ENCODE measurements around the gene FBXL19. TPM values are rescaled to one million over a fixed set of nuclear protein-coding genes. Genes with fewer than 3 reads are reported as not detected.

The FBXL19 gene
- total RNA-seq, 1 donor from 2014 or later, result 35.9 TPM

DNA sequence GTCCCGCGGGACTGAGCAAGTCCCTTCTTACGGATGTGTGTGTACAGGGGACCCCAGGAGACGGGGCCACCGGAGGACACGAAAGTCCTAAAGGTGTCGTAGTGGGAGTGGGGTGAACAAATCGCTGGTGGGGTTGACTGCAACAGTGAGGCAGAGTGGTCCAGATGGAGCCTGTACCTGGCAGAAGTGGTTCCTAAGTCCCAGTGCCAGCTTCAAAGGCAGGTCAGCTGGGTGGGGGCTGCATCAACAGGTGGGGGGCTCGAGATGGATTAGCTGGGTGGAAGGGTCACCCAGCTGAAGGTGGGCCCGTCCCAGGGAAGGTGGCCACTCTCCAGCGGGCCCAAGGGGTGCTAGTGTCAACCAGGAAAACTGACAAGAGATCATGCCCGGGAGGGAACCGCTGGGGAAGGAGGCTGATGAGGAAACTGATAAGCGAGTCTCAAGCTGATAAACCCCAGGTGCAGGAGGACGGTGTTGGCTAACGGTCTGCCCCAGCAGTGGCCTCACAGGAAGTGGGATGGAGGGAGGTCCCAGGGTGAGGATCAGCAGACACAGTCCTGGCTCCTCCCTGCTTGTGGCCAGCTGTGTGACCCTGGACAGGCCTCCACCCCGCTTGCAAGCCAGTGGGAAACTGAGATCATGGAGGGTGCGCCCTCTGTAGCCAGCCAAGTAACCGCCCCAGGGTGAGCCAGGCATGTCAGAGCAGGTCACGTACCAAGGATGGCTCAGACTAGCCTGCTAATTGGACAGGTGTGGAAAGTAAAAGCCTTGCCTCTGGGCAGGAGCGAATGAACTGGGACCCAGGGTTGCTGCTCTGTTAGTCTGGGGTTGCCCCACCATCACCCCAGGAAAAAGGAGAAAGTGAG lies 26.5 kb downstream of the FBXL19 start:
- peaks cover 14% of the 10 kb centered on the region for H3K4me1 Mint-ChIP-seq
- intact Hi-C loops (cut with micrococcal nuclease), result loop anchor here (10.0 kb wide), 1 partner anchor 915 kb away; no protein-coding TSS in a partner anchor
- DNase-seq, result peak; percentile 86
- H3K27me3 Mint-ChIP-seq, result no peaks in the 10 kb centered on the region
- peak overlapping the region; percentile 81 for H3K27ac Mint-ChIP-seq
- no peaks in the 10 kb centered on the region for H3K9me3 Mint-ChIP-seq
- peaks cover 2% of the 10 kb centered on the region for H3K36me3 Mint-ChIP-seq (ENCODE audit: low read depth)
- H3K4me3 Mint-ChIP-seq, result peak overlapping the region; percentile 85

DNA sequence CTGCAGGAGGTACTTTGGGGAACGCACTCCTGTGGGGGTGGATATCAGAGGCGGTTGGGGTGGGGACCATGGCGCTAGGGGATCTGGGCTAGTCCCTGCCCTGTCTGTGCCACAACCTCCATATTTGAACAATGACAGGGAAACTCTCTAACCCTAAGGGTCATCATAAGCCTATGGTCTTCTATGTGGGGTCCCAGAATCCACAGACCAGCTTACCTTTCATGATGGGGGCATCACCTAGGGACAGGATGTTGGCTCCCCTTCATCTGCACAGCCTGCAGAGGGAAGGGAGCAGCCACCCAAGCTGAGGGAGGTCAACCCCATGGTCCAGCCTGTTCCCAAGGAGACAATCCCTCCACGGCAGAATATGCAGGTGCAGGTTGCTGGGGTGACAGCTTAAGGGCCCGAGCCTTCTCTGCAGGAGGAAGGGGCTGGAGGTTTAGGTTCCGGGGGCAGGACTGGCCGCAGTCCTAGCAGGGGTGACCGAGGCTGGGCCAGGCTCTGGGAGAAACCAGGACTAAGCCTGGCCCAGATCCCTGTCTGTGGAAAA lies 27.2 kb downstream of the FBXL19 start:
- H3K36me3 Mint-ChIP-seq (ENCODE audit: low read depth), result peaks cover 2% of the 10 kb centered on the region
- no peaks in the 10 kb centered on the region for H3K9me3 Mint-ChIP-seq
- peaks cover 14% of the 10 kb centered on the region for H3K4me1 Mint-ChIP-seq
- peak overlapping the region; percentile 85 for H3K4me3 Mint-ChIP-seq
- H3K27ac Mint-ChIP-seq, result peak overlapping the region; percentile 81
- no peaks in the 10 kb centered on the region for H3K27me3 Mint-ChIP-seq
- peak; percentile 58 for DNase-seq
- intact Hi-C loops (cut with micrococcal nuclease), result loop anchor here (10.0 kb wide), 1 partner anchor 914 kb away; no protein-coding TSS in a partner anchor

DNA sequence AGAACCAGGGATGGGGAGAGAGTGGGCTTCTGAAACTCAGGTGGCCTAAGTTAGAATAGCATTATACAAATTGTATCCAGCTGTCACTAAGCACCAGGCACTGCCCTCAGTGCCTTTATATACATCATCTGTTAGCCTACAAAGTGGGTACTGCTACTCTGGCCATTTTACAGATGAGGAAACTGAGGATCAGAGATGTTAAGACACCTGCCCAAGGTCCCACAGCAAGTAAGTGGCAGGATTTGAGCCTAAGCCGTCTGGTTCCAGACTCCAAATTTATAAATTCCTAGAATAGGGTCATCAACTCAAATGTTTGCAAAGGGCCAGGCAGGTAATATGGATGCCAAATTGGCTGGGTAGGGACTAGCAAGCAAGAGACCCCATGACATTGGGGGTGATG lies 27.8 kb downstream of the FBXL19 start:
- Mint-ChIP-seq H3K4me3 (no peak overlapping the region), H3K27me3 (no peaks in the 10 kb centered on the region), H3K4me1 (peaks cover 19% of the 10 kb centered on the region), H3K9me3 (no peaks in the 10 kb centered on the region), H3K36me3 (ENCODE audit: low read depth) (peaks cover 2% of the 10 kb centered on the region), H3K27ac (no peak overlapping the region)
- no peak for DNase-seq
- intact Hi-C loops (cut with micrococcal nuclease), result loop anchor here (10.0 kb wide), 1 partner anchor 914 kb away; no protein-coding TSS in a partner anchor

DNA sequence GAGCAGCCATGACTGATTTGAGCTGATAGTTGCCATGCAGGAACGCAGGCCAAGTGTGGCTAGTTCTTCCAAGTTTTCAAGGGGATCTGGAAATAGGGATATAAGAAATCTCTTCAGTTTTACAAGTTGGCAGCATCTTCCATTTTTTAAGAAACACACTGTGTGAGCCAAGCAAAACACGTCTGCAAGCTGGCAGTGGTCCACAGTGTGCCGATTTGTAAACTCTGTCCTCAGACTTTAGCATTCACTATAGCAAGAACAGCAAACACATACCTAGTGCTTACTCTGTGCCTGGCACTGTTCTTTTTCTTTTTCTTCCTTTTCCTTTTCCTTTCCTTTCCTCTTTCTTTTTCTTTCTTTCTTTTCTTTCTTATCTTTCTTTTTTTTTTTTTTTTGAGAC lies 28.4 kb downstream of the FBXL19 start:
- Mint-ChIP-seq H3K9me3 (no peaks in the 10 kb centered on the region), H3K36me3 (ENCODE audit: low read depth) (no peaks in the 10 kb centered on the region), H3K27ac (no peak overlapping the region), H3K4me1 (peaks cover 21% of the 10 kb centered on the region), H3K27me3 (no peaks in the 10 kb centered on the region), H3K4me3 (no peak overlapping the region)
- intact Hi-C loops (cut with micrococcal nuclease), result loop anchor here (10.0 kb wide), 1 partner anchor 913 kb away; no protein-coding TSS in a partner anchor
- no peak for DNase-seq

DNA sequence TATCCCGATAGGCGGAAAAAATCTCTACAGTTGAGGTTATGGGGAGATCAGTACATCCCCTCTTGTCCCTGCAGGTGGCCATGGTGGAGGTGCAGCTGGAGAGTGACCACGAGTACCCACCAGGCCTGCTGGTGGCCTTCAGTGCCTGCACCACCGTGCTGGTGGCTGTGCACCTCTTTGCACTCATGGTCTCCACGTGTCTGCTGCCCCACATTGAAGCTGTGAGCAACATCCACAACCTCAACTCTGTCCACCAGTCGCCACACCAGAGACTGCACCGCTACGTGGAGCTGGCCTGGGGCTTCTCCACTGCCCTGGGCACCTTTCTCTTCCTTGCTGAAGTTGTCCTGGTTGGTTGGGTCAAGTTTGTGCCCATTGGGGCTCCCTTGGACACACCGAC lies 29.7 kb downstream of the FBXL19 start:
- DNase-seq, result no peak
- intact Hi-C loops (cut with micrococcal nuclease), result loop anchor here (10.0 kb wide), 1 partner anchor 912 kb away; no protein-coding TSS in a partner anchor
- Mint-ChIP-seq H3K27me3 (no peaks in the 10 kb centered on the region), H3K4me1 (peaks cover 24% of the 10 kb centered on the region), H3K27ac (no peak overlapping the region), H3K4me3 (no peak overlapping the region), H3K36me3 (ENCODE audit: low read depth) (peaks cover 2% of the 10 kb centered on the region), H3K9me3 (no peaks in the 10 kb centered on the region)

DNA sequence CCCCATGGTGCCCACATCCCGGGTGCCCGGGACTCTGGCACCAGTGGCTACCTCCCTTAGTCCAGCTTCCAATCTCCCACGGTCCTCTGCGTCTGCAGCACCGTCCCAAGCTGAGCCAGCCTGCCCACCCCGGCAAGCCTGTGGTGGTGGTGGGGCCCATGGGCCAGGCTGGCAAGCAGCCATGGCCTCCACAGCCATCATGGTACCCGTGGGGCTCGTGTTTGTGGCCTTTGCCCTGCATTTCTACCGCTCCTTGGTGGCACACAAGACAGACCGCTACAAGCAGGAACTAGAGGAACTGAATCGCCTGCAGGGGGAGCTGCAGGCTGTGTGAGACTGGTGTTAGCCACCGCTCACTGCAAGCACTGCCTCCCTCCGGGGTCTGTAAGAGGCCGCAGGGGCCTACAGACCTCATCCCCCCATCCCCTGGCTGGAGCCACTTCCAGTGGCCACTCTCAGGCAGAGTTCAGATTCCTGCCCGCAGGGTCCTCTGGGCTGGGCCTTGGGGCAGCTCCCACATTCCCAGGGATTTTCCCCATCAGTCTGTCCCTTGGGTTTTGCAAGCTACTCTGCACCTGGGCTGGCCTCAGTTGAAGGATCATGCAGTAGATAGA lies 30.2 kb downstream of the FBXL19 start:
- DNase-seq, result peak; percentile 88
- no peaks in the 10 kb centered on the region for H3K9me3 Mint-ChIP-seq
- H3K27ac Mint-ChIP-seq, result no peak overlapping the region
- H3K36me3 Mint-ChIP-seq (ENCODE audit: low read depth), result peaks cover 5% of the 10 kb centered on the region
- no peaks in the 10 kb centered on the region for H3K27me3 Mint-ChIP-seq
- H3K4me1 Mint-ChIP-seq, result peaks cover 27% of the 10 kb centered on the region
- intact Hi-C loops (cut with micrococcal nuclease), result loop anchor here (10.0 kb wide), 1 partner anchor 911 kb away; no protein-coding TSS in a partner anchor
- no peak overlapping the region for H3K4me3 Mint-ChIP-seq

DNA sequence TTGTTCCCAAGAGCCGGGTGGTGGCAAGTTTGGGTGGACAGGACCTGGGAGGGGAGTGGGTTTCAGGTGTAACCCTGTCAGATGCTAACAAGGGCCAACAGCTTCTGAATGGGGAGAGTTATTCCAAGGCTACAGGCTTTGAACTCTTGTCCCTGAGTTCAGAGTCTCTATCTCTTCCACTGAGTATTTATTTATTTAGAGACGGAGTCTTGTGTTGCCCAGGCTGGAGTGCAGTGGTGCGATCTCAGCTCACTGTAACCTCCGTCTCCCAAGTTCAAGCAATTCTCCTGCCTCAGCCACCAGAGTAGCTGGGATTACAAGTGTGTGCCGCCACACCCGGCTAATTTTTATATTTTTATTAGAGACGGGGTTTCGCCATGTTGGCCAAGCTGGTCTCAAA lies 31.6 kb downstream of the FBXL19 start:
- Mint-ChIP-seq H3K4me3 (no peak overlapping the region), H3K9me3 (no peaks in the 10 kb centered on the region), H3K4me1 (peaks cover 34% of the 10 kb centered on the region), H3K36me3 (ENCODE audit: low read depth) (peaks cover 18% of the 10 kb centered on the region), H3K27ac (no peak overlapping the region), H3K27me3 (no peaks in the 10 kb centered on the region)
- no peak for DNase-seq
- intact Hi-C loops (cut with micrococcal nuclease), result loop anchor here (5.0 to 10.0 kb wide), 2 partner anchors 162 to 910 kb away; partner anchors contain the start of gene KAT8

DNA sequence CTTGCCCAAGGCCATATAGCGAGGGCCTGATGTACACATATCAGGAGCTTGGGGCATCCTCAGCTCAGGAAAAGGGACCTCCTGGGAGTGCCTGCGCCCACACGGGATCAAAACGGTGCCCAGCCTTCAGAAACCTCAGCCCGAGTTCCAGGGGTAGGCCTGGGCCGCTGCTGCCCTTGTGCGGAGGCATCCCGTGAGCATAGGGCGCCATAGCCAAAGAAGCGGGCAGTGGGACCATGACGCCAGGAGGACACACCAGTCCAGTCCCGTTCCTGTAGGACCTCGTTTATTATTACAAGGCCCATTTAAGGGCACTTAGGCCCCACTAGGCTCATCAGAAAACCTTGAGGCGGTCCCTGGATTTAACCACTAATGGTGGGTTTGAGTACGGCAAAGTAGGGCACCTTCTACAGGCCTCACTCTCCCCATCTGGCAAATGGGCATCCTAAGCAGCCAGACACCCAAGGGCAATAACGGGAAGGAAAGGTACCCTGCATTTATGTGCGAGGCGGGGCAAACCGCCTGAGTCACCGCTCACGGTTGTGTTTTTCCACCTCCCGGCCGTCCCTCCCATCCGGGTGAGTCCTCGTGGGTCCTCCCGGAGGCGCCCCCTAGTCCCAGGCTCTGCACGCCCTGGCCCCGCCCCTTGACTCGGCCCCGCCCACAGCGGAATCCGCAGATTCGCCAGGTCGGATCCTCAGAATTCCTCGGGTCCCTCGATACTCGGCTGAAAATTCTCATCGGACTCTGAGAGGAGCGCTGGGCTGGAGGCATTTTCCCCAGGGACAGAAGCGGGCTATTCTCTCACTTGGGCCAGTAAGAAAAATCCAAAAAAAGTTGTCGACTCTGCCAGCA lies 33.5 kb downstream of the FBXL19 start:
- DNase-seq, result peak; percentile 96
- Mint-ChIP-seq H3K9me3 (no peaks in the 10 kb centered on the region), H3K4me1 (peaks cover 32% of the 10 kb centered on the region), H3K36me3 (ENCODE audit: low read depth) (peaks cover 32% of the 10 kb centered on the region), H3K27ac (peak overlapping the region; percentile 99), H3K4me3 (peak overlapping the region; percentile 94), H3K27me3 (no peaks in the 10 kb centered on the region)
- intact Hi-C loops (cut with micrococcal nuclease), result loop anchor here (1.0 to 10.0 kb wide), 6 partner anchors 35 to 908 kb away; partner anchors contain the start of genes KAT8, ZNF646 and ZNF668

DNA sequence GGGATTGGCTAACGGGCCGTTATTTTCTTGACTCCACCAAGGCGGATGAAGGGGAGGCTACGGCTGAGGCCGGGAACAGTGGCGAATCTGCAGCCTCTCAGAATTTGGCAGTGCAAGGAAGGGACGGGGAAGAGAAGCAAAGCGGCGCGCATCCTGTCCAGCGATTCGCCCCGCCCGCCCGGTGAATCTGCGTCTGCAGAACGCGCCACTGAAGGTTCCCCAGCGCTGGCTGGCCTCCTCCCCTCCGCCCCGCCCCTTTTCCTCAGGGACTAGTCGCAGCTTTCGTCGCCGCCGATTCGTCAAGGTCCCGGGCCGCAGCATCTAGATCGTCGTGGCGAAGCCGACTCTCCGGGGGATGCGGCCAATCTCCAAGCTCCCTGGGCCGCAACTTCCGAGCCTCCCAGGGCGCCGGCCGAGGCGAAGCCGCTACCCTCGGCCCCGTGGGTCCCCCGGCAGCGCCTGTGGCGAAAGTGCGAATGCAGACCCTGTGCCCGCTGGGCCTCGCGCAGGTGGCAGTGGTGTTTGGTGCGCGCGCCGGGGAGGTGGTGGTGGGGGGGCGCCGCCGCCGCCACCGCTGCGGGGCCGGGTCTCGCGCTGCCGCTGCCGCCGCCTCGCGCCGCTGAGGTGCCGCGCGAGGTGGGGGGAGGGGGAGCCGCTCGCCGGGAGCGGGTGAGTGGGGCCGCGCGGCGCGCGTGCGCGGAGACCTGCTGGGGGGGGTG lies 34.2 kb downstream of the FBXL19 start, which contains the start of gene SETD1A:
SETD1A (plus strand) TSS at position 299 of the 719 bp plus-strand sequence. CDS start 978 bp downstream, outside the sequence.
- DNase-seq, result peak; percentile 99
- H3K36me3 Mint-ChIP-seq (ENCODE audit: low read depth), result peaks cover 38% of the 10 kb centered on the region
- H3K9me3 Mint-ChIP-seq, result no peaks in the 10 kb centered on the region
- H3K4me3 Mint-ChIP-seq, result peak within 1 kb of the TSS; percentile 94
- H3K4me1 Mint-ChIP-seq, result peaks cover 32% of the 10 kb centered on the region
- no peaks in the 10 kb centered on the region for H3K27me3 Mint-ChIP-seq
- intact Hi-C loops (cut with micrococcal nuclease), result loop anchor here (1.0 to 10.0 kb wide), 6 partner anchors 35 to 907 kb away; partner anchors contain the start of genes KAT8, ZNF646 and ZNF668
- peak within 1 kb of the TSS; percentile 99 for H3K27ac Mint-ChIP-seq

DNA sequence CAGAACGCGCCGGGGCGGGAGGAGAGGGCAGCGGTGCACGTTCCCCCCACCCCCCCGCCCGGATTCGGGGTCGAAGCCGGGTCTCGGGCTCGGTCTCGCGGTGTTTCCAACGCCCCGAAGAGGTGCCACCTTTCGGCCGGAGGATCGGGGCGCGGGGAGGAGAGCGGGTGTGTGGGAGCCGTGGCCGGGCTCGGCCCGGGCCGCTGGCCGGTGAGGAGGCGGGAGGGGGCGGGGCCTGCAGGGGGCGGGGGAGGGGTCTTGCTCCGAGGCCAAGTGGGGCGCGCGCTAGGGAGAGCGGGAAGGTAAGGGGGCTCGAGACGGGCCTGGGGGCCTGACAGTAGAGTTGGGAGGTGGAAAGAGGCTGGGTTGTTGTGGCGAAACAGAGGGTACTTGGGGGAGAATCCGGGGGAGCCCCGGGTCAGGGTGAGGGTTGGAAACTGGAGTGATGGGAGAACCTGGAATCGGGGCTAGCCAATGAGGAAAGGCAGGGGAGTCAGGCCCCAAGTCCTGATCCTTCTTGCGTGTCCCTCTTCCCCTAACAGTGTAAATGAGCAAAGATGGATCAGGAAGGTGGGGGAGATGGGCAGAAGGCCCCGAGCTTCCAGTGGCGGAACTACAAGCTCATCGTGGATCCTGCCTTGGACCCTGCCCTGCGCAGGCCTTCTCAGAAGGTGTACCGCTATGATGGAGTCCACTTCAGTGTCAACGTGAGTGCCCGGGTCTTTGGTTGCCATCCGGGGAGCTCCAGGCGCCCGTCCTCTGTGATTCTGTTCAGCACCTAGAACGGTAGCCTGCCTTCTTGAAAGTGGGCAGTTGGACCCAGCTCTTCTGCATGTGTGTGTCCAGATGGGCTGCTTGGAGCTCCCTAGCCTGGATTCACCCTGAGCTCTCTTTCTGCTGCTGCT lies 35.1 kb downstream of the FBXL19 start:
- H3K36me3 Mint-ChIP-seq (ENCODE audit: low read depth), result peaks cover 44% of the 10 kb centered on the region
- H3K4me1 Mint-ChIP-seq, result peaks cover 32% of the 10 kb centered on the region
- DNase-seq, result peak; percentile 65
- intact Hi-C loops (cut with micrococcal nuclease), result loop anchor here (5.0 to 10.0 kb wide), 2 partner anchors 159 to 906 kb away; partner anchors contain the start of gene KAT8
- H3K27me3 Mint-ChIP-seq, result no peaks in the 10 kb centered on the region
- H3K4me3 Mint-ChIP-seq, result peak overlapping the region; percentile 87
- H3K9me3 Mint-ChIP-seq, result no peaks in the 10 kb centered on the region
- H3K27ac Mint-ChIP-seq, result peak overlapping the region; percentile 92

DNA sequence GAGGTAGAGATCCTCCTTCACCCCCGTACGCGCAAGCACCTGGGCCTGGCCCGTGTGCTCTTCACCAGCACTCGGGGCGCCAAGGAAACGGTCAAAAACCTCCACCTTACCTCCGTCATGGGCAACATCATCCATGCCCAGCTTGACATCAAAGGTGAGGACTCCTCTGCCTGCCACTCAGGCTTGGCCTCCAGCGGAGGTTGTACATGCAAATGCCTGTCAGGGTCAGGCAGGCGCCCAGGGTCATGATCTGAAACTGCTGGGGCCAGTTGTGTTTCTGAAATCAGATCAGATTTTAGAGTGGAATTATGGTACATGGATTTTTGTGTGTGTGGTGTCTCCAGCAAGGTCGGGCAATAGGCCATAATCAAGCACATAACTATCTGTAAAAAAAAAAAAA lies 38.0 kb downstream of the FBXL19 start:
- Mint-ChIP-seq H3K36me3 (ENCODE audit: low read depth) (peaks cover 64% of the 10 kb centered on the region), H3K4me1 (peaks cover 23% of the 10 kb centered on the region), H3K4me3 (no peak overlapping the region), H3K27me3 (no peaks in the 10 kb centered on the region), H3K27ac (no peak overlapping the region), H3K9me3 (no peaks in the 10 kb centered on the region)
- DNase-seq, result no peak
- intact Hi-C loops (cut with micrococcal nuclease), result no loop called here

Measured in activated CD4-positive, alpha-beta T cell treated with anti-CD3 and anti-CD28 coated beads, Interleukin-2, amount 10 ng/mL, durations not matched to agents 24 days and 14 days (primary cell).